Measurements from ENCODE around the gene RWDD3.

Gene RWDD3

GRCh38 chr1:95287081-95287480, 53.1 kb downstream of the RWDD3 start:
- peak; percentile 5 for DNase-seq

- DNase-seq: no peak
Measured at GRCh38 chr1:95287825-95288224, 53.8 kb downstream of the RWDD3 start.
